Spinal cord (tissue), 10 donors: ENCODE results near the gene CLDN14. TPM values are rescaled to one million over a fixed set of nuclear protein-coding genes. Genes with fewer than 3 reads are reported as not detected.
A peak's percentile ranks its signal among the peaks of the same experiment; 100 is the strongest.

Experiments used
- DNase-seq, 6 donors: peaks; one replicate each; pipeline versions ENCODE4 v3.0.0 to v3.0.0-alpha.2; 2013 to 2015; ENCODE audit warnings: low spot score in 6 of 6, low read depth in 4 of 6
- H3K27ac ChIP-seq: one replicate; pipeline ENCODE4 v1.5.1; 2013; ENCODE audit warnings: low read depth, low read length, control low read depth
- H3K27me3 ChIP-seq: one replicate; pipeline ENCODE4 v1.6.1; 2013; ENCODE audit warnings: low read length; ENCODE audit not compliant: control insufficient read depth, insufficient read depth
- H3K36me3 ChIP-seq: one replicate; pipeline ENCODE4 v1.6.1; 2013; ENCODE audit warnings: low read length; ENCODE audit not compliant: control insufficient read depth, insufficient read depth
- H3K4me1 ChIP-seq: one replicate; pipeline ENCODE4 v1.6.1; 2013; ENCODE audit warnings: low read length; ENCODE audit not compliant: control insufficient read depth, insufficient read depth
- H3K4me3 ChIP-seq: one replicate; pipeline ENCODE4 v1.5.1; 2013; ENCODE audit warnings: low read depth, low read length, control low read depth
- H3K9me3 ChIP-seq: one replicate; pipeline ENCODE4 v1.6.1; 2013; ENCODE audit warnings: low read length; ENCODE audit not compliant: control insufficient read depth, insufficient read depth
- WGBS: methylation state at CpG from one replicate; pipeline ENCODE4 v1.1.5; 2013; ENCODE audit warnings: missing lambda C conversion rate; ENCODE audit not compliant: insufficient coverage; 5-methylcytosine and 5-hydroxymethylcytosine counted together
- polyA plus RNA-seq, 2 donors: library from polyadenylated mRNA; unstranded; fragments of 120-200 nt; gene quantifications; one replicate each; pipeline ENCODE4 v1.2.1, GENCODE V29; 2013; ENCODE audit not compliant: insufficient read length in 2 of 2
- total RNA-seq, 2 donors: library from RNA; depleted of rRNA in 1 of 2; stranded (reverse); fragments of 120-200 nt in 1 of 2; fragments of >200 nt in 1 of 2; gene quantifications; one replicate each; pipeline versions ENCODE4 v1.2.3 to v1.2.4, GENCODE V29; 2013 to 2014
- donor health status: healthy.

CLDN14 gene
- total and polyA plus RNA-seq, 4 donors, result 0.29 to 0.56 TPM; not detected in 2

DNA sequence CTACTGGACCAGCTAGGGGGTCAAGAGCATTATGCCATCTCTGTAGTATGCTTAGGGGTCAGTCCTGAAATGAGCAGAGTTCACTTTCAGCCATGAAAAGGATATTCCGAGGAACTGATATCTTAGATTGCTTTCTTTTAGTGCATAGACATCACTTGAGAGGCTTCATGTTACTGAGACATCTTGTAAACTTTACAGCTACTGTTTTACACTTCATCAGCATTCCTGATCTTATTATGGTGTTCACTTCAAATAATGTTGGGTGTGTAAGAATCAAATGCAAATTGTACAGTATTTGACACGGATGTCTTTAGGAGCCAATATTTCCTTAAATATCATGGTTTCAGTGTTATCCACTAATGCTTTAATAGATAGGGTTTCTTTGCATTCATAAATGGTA lies 22.4 kb upstream of the CLDN14 start:
- DNase-seq, result no peak
- Histone ChIP-seq H3K27ac (no peak overlapping the region), H3K9me3 (no peaks in the 10 kb centered on the region), H3K4me1 (no peaks in the 10 kb centered on the region), H3K27me3 (no peaks in the 10 kb centered on the region), H3K4me3 (no peak overlapping the region), H3K36me3 (no peaks in the 10 kb centered on the region)
- WGBS, result no CpG with 5 or more reads among the region's 2 CpGs

DNA sequence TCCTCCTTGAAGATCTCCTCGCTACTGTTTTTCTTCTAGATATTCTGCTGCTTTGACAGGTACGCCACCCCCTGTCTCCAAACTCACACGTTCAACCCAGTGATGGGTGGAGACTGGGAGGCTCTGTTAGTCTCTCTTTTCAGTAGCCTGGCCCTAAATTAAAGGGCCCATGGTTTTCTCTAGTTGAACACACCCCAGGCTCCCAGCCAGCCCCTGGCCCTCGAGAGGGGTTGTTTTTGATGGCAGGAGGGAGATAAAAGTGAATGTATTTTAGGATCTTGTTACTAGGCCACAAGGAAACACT lies 21.6 kb upstream of the CLDN14 start:
- Histone ChIP-seq H3K9me3 (no peaks in the 10 kb centered on the region), H3K4me3 (no peak overlapping the region)
- 60% methylated on average over 1 of the region's 4 CpGs for WGBS

GRCh38 chr21:36499578-36500471 lies 19.9 kb upstream of the CLDN14 start:
- 73% methylated on average over 19 of the region's 25 CpGs for WGBS
- no peaks in the 10 kb centered on the region for H3K4me1 ChIP-seq
- H3K27me3 ChIP-seq, result no peaks in the 10 kb centered on the region
- no peak overlapping the region for H3K27ac ChIP-seq
- no peaks in the 10 kb centered on the region for H3K36me3 ChIP-seq
- no peak overlapping the region for H3K4me3 ChIP-seq
- DNase-seq, result peak in 1 of 6 donors; percentile 18
- H3K9me3 ChIP-seq, result no peaks in the 10 kb centered on the region

More for the DNA sequence above, 21.6 kb upstream of the CLDN14 start:
- Histone ChIP-seq H3K4me1 (no peaks in the 10 kb centered on the region), H3K27ac (no peak overlapping the region), H3K27me3 (no peaks in the 10 kb centered on the region), H3K36me3 (no peaks in the 10 kb centered on the region)
- no peak for DNase-seq

- Histone ChIP-seq H3K9me3 (no peaks in the 10 kb centered on the region), H3K4me1 (peaks cover 2% of the 10 kb centered on the region), H3K27me3 (no peaks in the 10 kb centered on the region), H3K36me3 (no peaks in the 10 kb centered on the region), H3K27ac (no peak overlapping the region), H3K4me3 (no peak overlapping the region)
- 67% methylated on average over 8 of the region's 8 CpGs for WGBS
- DNase-seq, result no peak
Measured at GRCh38 chr21:36494557-36494956, 14.6 kb upstream of the CLDN14 start.

DNA sequence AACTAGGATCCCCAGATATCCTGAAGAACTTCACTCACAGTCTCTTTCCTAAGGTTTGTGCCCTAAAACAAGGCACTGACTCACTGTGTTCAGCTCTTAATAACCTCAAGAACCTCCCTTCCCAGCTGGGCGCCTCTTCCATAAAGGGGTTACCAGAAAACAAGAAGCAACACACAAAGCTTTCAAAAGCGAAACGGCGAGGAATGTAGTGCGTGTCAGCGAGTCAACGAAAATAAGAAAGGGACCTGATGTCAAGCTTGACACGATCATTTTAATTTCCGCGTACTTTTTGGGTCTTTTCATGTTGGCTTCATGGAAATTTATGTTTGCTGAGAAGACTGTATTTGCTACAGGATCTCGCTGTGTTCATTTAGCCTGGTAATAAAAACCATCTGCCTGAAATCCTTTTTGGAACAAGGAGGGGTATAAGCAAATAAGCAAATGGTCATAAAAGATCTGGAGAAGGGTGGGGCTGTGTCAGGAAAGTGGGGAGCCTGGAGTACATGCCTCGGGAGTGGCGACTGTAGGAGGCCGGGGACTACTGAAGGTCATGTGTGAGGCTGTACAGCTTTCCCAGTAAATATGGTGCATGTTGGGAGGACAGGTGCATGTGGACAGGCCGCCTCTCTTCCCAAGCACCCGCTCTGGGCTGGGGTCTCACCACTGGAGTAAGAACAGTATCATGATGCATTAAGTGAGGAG lies 11.4 kb upstream of the CLDN14 start:
- peaks cover 2% of the 10 kb centered on the region for H3K4me1 ChIP-seq
- H3K36me3 ChIP-seq, result no peaks in the 10 kb centered on the region
- no peak overlapping the region for H3K4me3 ChIP-seq
- H3K27ac ChIP-seq, result no peak overlapping the region
- H3K27me3 ChIP-seq, result no peaks in the 10 kb centered on the region
- DNase-seq, result peak in 2 of 6 donors; percentile 30 to 34
- WGBS, result 38% methylated on average over 14 of the region's 16 CpGs
- no peaks in the 10 kb centered on the region for H3K9me3 ChIP-seq

GRCh38 chr21:36489776-36490165 lies 9.8 kb upstream of the CLDN14 start:
- Histone ChIP-seq H3K27me3 (no peaks in the 10 kb centered on the region), H3K9me3 (no peaks in the 10 kb centered on the region), H3K4me1 (peaks cover 2% of the 10 kb centered on the region), H3K27ac (no peak overlapping the region), H3K4me3 (no peak overlapping the region), H3K36me3 (no peaks in the 10 kb centered on the region)
- no peak for DNase-seq
- WGBS, result 91% methylated on average over 3 of the region's 7 CpGs

- no peak overlapping the region for H3K27ac ChIP-seq
- WGBS, result 76% methylated on average over 9 of the region's 10 CpGs
- H3K9me3 ChIP-seq, result no peaks in the 10 kb centered on the region
- H3K4me1 ChIP-seq, result peaks cover 2% of the 10 kb centered on the region
- H3K36me3 ChIP-seq, result no peaks in the 10 kb centered on the region
- DNase-seq, result no peak
- H3K27me3 ChIP-seq, result no peaks in the 10 kb centered on the region
- no peak overlapping the region for H3K4me3 ChIP-seq
Measured at GRCh38 chr21:36489103-36489775, 9.3 kb upstream of the CLDN14 start.

GRCh38 chr21:36487641-36488307 lies 7.9 kb upstream of the CLDN14 start:
- Histone ChIP-seq H3K27ac (no peak overlapping the region), H3K36me3 (no peaks in the 10 kb centered on the region), H3K4me1 (peaks cover 2% of the 10 kb centered on the region), H3K9me3 (no peaks in the 10 kb centered on the region), H3K27me3 (no peaks in the 10 kb centered on the region), H3K4me3 (no peak overlapping the region)
- no CpG with 5 or more reads among the region's 6 CpGs for WGBS
- DNase-seq, result no peak

- Histone ChIP-seq H3K4me3 (no peak overlapping the region), H3K27me3 (no peaks in the 10 kb centered on the region), H3K36me3 (no peaks in the 10 kb centered on the region), H3K27ac (no peak overlapping the region), H3K4me1 (no peaks in the 10 kb centered on the region), H3K9me3 (no peaks in the 10 kb centered on the region)
- WGBS, result 86% methylated on average over 9 of the region's 9 CpGs
- no peak for DNase-seq
Measured at GRCh38 chr21:36486246-36486645, 6.3 kb upstream of the CLDN14 start.
